B cell (primary cell): Measurements from ENCODE around the gene NCAPG2. TPM values are rescaled to one million over a fixed set of nuclear protein-coding genes. Genes with fewer than 3 reads are reported as not detected.
A peak's percentile ranks its signal among the peaks of the same experiment; 100 is the strongest.

Experiments
- ATAC-seq: fragments of 200-7000 bp; cut with Tn5 transposase; one replicate; pipeline ENCODE4 v1.10.0; 2021; ENCODE audit warnings: low read depth, mild to moderate bottlenecking, moderate number of reproducible peaks, moderate library complexity
- CTCF ChIA-PET: fragments of 350-600 bp; sonication (Branson Sonifier 250); formaldehyde crosslinking; loops from one replicate; lab custom pipeline; 2021; ENCODE audit warnings: antibody characterized with exemption, inconsistent platforms; lab: Charles Lee
- POLR2A ChIA-PET: fragments of 350-600 bp; sonication (Branson Sonifier 250); formaldehyde crosslinking; loops from one replicate; lab custom pipeline; 2021; ENCODE audit warnings: antibody characterized with exemption; lab: Charles Lee
- DNase-seq: peaks from one replicate; pipeline ENCODE4 v3.0.0; 2013
- H2AFZ ChIP-seq: 2 replicates; pipeline ENCODE4 v1.6.1; 2012; ENCODE audit warnings: mild to moderate bottlenecking, low read depth, low read length; ENCODE audit not compliant: insufficient read depth, poor library complexity, severe bottlenecking
- H3K27ac ChIP-seq, 2 donors: 1 replicate in 1 of 2; 2 replicates in 1 of 2; pipeline ENCODE4 v1.5.1; 2012 to 2013; ENCODE audit warnings: low read length in 2 of 2, mild to moderate bottlenecking in 2 of 2, moderate library complexity in 1 of 2
- H3K27me3 ChIP-seq, 4 experiments: fragments of 200-600 bp in 1 of 4; sonication (generic) in 1 of 4; replicated peaks in 1 of 4; 1 replicate in 2 of 4; 2 replicates in 2 of 4; pipeline versions ENCODE4 v1.6.1 to v1.7.0; 2013 to 2016; ENCODE audit warnings: low read length in 3 of 4, mild to moderate bottlenecking in 2 of 4, mixed read lengths in 1 of 4, moderate library complexity in 1 of 4; ENCODE audit not compliant: insufficient read depth in 4 of 4, control insufficient read depth in 3 of 4; ENCODE audit errors: control extremely low read depth in 1 of 4
- H3K36me3 ChIP-seq, 2 experiments: replicated peaks in 1 of 2; 1 replicate in 1 of 2; 2 replicates in 1 of 2; pipeline versions ENCODE4 v1.6.1 to v1.7.1; 2013; ENCODE audit warnings: low read length in 1 of 2; ENCODE audit not compliant: insufficient read depth in 2 of 2, control insufficient read depth in 1 of 2; ENCODE audit errors: control extremely low read depth in 1 of 2, extremely low read depth in 1 of 2
- H3K4me1 ChIP-seq, 2 donors: fragments of 200-600 bp in 1 of 2; sonication (generic) in 1 of 2; 1 replicate in 1 of 2; 2 replicates in 1 of 2; pipeline versions ENCODE4 v1.5.1 to v1.6.1; 2013 to 2017; ENCODE audit warnings: low read length in 2 of 2; ENCODE audit not compliant: control insufficient read depth in 2 of 2, insufficient read depth in 2 of 2
- H3K4me2 ChIP-seq: replicated peaks from 2 replicates; pipeline ENCODE3; 2012; ENCODE audit warnings: mild to moderate bottlenecking, low read depth, low read length; ENCODE audit not compliant: poor library complexity, severe bottlenecking
- H3K4me3 ChIP-seq, 5 experiments: fragments of 200-600 bp in 1 of 5; sonication (generic) in 1 of 5; 1 replicate in 3 of 5; 2 replicates in 2 of 5; pipeline versions ENCODE4 v1.5.1 to v1.7.0; 2011 to 2016; ENCODE audit warnings: low read length in 4 of 5, mild to moderate bottlenecking in 4 of 5, low read depth in 2 of 5, control low read depth in 1 of 5, moderate library complexity in 1 of 5; ENCODE audit not compliant: insufficient read depth in 1 of 5; ENCODE audit errors: control extremely low read depth in 1 of 5, extremely low read depth in 1 of 5
- H3K79me2 ChIP-seq: fragments of 200-600 bp; sonication (generic); one replicate; pipeline ENCODE4 v1.6.0; 2016; ENCODE audit warnings: low read length; ENCODE audit not compliant: control insufficient read depth, insufficient read depth
- H3K9ac ChIP-seq: fragments of 200-600 bp; sonication (generic); 2 replicates; pipeline ENCODE4 v1.6.1; 2017; ENCODE audit warnings: mild to moderate bottlenecking, low read length, moderate library complexity
- H3K9me3 ChIP-seq, 3 donors: one replicate each; pipeline versions ENCODE4 v1.6.1 to v1.7.1; 2013; ENCODE audit warnings: low read length in 2 of 3; ENCODE audit not compliant: control insufficient read depth in 2 of 3, insufficient read depth in 1 of 3; ENCODE audit errors: control extremely low read depth in 1 of 3
- H4K20me1 ChIP-seq: 2 replicates; pipeline ENCODE4 v1.6.0; 2012; ENCODE audit warnings: mild to moderate bottlenecking, low read length; ENCODE audit not compliant: insufficient read depth, control insufficient read depth, poor library complexity, severe bottlenecking
- H3K27ac Mint-ChIP-seq: one replicate; pipeline ENCODE4 v1.8.0; 2021; ENCODE audit warnings: mixed read lengths
- H3K27me3 Mint-ChIP-seq: one replicate; pipeline ENCODE4 v1.8.0; 2021; ENCODE audit warnings: mixed read lengths
- H3K4me1 Mint-ChIP-seq: one replicate; pipeline ENCODE4 v1.8.0; 2021; ENCODE audit warnings: mixed read lengths
- H3K4me3 Mint-ChIP-seq: one replicate; pipeline ENCODE4 v1.8.0; 2021; ENCODE audit warnings: mixed read lengths
- H3K9me3 Mint-ChIP-seq: one replicate; pipeline ENCODE4 v1.8.0; 2022; ENCODE audit warnings: mixed read lengths; ENCODE audit not compliant: insufficient read depth
- EZH2 ChIP-seq: IDR thresholded peaks from 2 replicates; pipeline ENCODE4 v1.6.1; 2012; ENCODE audit warnings: borderline replicate concordance, low read depth, mild to moderate bottlenecking, moderate library complexity, low read length; ENCODE audit not compliant: insufficient read depth, poor library complexity, severe bottlenecking
- WGBS: methylation state at CpG from one replicate; pipeline ENCODE4 v1.1.5; 2013; ENCODE audit warnings: missing lambda C conversion rate; ENCODE audit not compliant: insufficient coverage; 5-methylcytosine and 5-hydroxymethylcytosine counted together
- intact Hi-C: fragments of 100-400 bp; cut with micrococcal nuclease; formaldehyde crosslinking; loops from one replicate; pipeline ENCODE4 v1.10.0; 2022
- polyA plus RNA-seq: library from polyadenylated mRNA; depleted of rRNA; stranded (reverse); fragments of >200 nt; gene quantifications from 2 replicates; pipeline ENCODE4 v1.2.3, GENCODE V29; 2012
- total RNA-seq, 2 donors: library from RNA; stranded (reverse); fragments of 120-200 nt in 1 of 2; gene quantifications; 1 replicate in 1 of 2; 2 replicates in 1 of 2; pipeline versions ENCODE4 v1.2.3 to v1.2.4, GENCODE V29; 2013 to 2022
- TF ChIP-seq, protein P1 (sequence below): fragments of 200-600 bp; IDR thresholded peaks from one replicate; pipeline ENCODE4 v1.8.0; 2022; ENCODE audit warnings: antibody characterized with exemption, mild to moderate bottlenecking

The NCAPG2 gene
- total and polyA plus RNA-seq, 2 donors (not counting 1 experiment from before 2014, with no cell fraction given) = 2.9 to 9.8 TPM

DNA sequence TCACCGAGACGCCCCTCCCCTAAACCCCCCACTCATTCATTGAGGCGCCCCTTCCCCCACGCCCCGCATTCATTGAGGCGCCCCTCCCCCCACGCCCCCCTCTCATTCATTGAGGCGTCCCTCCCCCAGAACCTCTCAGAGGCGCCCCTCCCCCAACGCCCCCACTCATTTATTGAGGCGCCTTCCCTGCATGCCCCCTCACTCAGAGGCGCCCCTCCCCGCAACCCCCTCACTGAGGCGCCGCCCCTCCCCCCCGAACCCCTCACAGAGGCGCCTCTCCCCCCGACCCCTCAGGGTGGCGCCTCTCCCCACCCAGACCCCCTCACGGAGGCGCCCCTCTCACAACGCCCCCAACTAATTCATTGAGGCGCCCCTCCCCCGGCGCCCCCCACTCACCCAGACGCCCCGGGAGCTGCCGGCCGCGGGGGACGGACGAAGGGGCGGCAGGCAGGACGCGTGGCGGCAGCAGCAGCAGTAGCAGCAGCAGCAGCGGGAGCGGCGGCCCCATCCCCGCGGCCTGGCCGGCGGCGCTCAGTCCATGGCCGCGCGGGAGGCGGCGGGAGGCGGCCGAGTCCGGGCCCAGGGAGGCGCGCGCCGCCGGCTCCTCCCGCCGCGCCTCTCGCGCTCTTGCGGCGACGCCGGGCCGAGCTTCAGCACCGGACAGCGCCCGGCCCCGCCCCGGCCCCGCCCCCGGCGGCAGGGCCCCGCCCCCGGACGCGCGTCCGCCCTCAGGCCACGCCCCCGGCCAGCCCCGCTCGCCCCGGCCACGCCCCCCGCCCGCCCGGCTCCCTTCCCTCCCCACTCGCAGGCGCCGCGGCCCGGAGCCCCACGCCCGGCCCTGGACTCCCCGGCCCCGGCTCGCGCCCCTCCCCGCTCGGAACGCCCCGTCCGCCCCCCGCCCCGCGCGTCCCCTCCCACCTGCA lies 117.2 kb downstream of the NCAPG2 start, which contains the start of gene PTPRN2:
TSS of gene PTPRN2 (minus strand) at position 662 of the 923 bp plus-strand sequence.
- Histone ChIP-seq H3K9me3 (peaks cover 0 to 28% (median 0%) of the 10 kb centered on the region in 3 donors), H3K27ac (no peak within 1 kb of the TSS), H3K9ac (no peak within 1 kb of the TSS), H4K20me1 (no peaks in the 10 kb centered on the region), H3K4me1 (peaks cover 7 to 13% of the 10 kb centered on the region in 2 donors), H3K4me2 (peak within 1 kb of the TSS; percentile 68), H3K4me3 (no peak within 1 kb of the TSS), H2AFZ (no peak within 1 kb of the TSS), H3K27me3 (peaks cover 0 to 50% (median 31%) of the 10 kb centered on the region in 4 experiments), H3K36me3 (no peaks in the 10 kb centered on the region), H3K79me2 (no peaks in the 10 kb centered on the region)
- Mint-ChIP-seq H3K9me3 (no peaks in the 10 kb centered on the region), H3K4me1 (peaks cover 8% of the 10 kb centered on the region), H3K27me3 (peaks cover 45% of the 10 kb centered on the region), H3K27ac (no peak within 1 kb of the TSS), H3K4me3 (peak within 1 kb of the TSS; percentile 68)
- 7% methylated on average over 64 of the region's 110 CpGs for WGBS
- ChIA-PET CTCF (no interaction called here), POLR2A (no interaction called here)
- DNase-seq = peak; percentile 54
- ATAC-seq = peak; percentile 93
- TF ChIP-seq, protein P1, sequence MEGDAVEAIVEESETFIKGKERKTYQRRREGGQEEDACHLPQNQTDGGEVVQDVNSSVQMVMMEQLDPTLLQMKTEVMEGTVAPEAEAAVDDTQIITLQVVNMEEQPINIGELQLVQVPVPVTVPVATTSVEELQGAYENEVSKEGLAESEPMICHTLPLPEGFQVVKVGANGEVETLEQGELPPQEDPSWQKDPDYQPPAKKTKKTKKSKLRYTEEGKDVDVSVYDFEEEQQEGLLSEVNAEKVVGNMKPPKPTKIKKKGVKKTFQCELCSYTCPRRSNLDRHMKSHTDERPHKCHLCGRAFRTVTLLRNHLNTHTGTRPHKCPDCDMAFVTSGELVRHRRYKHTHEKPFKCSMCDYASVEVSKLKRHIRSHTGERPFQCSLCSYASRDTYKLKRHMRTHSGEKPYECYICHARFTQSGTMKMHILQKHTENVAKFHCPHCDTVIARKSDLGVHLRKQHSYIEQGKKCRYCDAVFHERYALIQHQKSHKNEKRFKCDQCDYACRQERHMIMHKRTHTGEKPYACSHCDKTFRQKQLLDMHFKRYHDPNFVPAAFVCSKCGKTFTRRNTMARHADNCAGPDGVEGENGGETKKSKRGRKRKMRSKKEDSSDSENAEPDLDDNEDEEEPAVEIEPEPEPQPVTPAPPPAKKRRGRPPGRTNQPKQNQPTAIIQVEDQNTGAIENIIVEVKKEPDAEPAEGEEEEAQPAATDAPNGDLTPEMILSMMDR = no peak
- no peak for TF ChIP-seq EZH2
- intact Hi-C loops = no loop called here
